Cardiac fibroblast (primary cell): ENCODE data around the gene ULK3.
"Not testable (repeated sequence)": the region's sequence is repeated elsewhere in the genome, so short reads cannot be mapped to it uniquely, and the experiment has no call there.

Experiments
- DNase-seq, 2 donors: peaks; one replicate each; pipeline versions ENCODE4 v3.0.0 to v3.0.0-alpha.2; 2010; ENCODE audit warnings: low read depth in 2 of 2
- H3K4me3 ChIP-seq, 2 donors: replicated peaks in 1 of 2; 1 replicate in 1 of 2; 2 replicates in 1 of 2; pipeline ENCODE4 v1.5.1; 2011; ENCODE audit warnings: low read depth in 2 of 2, low read length in 2 of 2, mild to moderate bottlenecking in 2 of 2, moderate library complexity in 1 of 2
- CTCF ChIP-seq: IDR thresholded peaks from one replicate; pipeline ENCODE4 v1.5.1; 2011; ENCODE audit warnings: low read depth, mild to moderate bottlenecking, low read length, inconsistent platforms

ULK3 gene

GRCh38 chr15:74888716-74889115, 45.8 kb upstream of the ULK3 start:
- H3K4me3 ChIP-seq, result no peak overlapping the region
- TF ChIP-seq CTCF, result no peak
- DNase-seq, result no peak

GRCh38 chr15:74887537-74888193, 44.7 kb upstream of the ULK3 start:
- not testable (repeated sequence) for DNase-seq, H3K4me3 ChIP-seq

GRCh38 chr15:74885461-74885860, 42.5 kb upstream of the ULK3 start:
- DNase-seq, result no peak

GRCh38 chr15:74884428-74885223, 41.7 kb upstream of the ULK3 start:
- no peak overlapping the region for H3K4me3 ChIP-seq
- peak; percentile 22 to 35 for DNase-seq
- TF ChIP-seq CTCF, result no peak

More at GRCh38 chr15:74885461-74885860, 42.5 kb upstream of the ULK3 start:
- H3K4me3 ChIP-seq, result no peak overlapping the region
- no peak for TF ChIP-seq CTCF

GRCh38 chr15:74882528-74882927, 39.6 kb upstream of the ULK3 start:
- no peak overlapping the region for H3K4me3 ChIP-seq
- no peak for DNase-seq
- TF ChIP-seq CTCF, result no peak

- no peak overlapping the region for H3K4me3 ChIP-seq
- no peak for TF ChIP-seq CTCF
- no peak for DNase-seq
Measured at GRCh38 chr15:74878273-74878672, 35.3 kb upstream of the ULK3 start.

GRCh38 chr15:74873756-74874424, 30.9 kb upstream of the ULK3 start:
- peak in 1 of 2 donors; percentile 19 for DNase-seq
- peak overlapping the region; percentile 76 to 86 for H3K4me3 ChIP-seq

More at GRCh38 chr15:74873756-74874424, 30.9 kb upstream of the ULK3 start:
- no peak for TF ChIP-seq CTCF
